HG03442 (cell line): ENCODE results near the gene MOK.

Experiments
- ATAC-seq: cut with Tn5 transposase; IDR thresholded peaks from one replicate; pipeline ENCODE4 v1.9.1; 2021; ENCODE audit warnings: mild to moderate bottlenecking, moderate library complexity; ENCODE audit not compliant: unreplicated experiment

MOK gene

GRCh38 chr14:102226356-102227125, 78.4 kb downstream of the MOK start:
- ATAC-seq: no peak

- ATAC-seq: no peak
Measured at GRCh38 chr14:102225936-102226335, 79.0 kb downstream of the MOK start.

- ATAC-seq: no peak
Measured at GRCh38 chr14:102225386-102225785, 79.6 kb downstream of the MOK start.

GRCh38 chr14:102223682-102224081, 81.3 kb downstream of the MOK start:
- ATAC-seq: no peak

GRCh38 chr14:102222751-102223150, 82.2 kb downstream of the MOK start:
- ATAC-seq: no peak

GRCh38 chr14:102222009-102222575, 82.9 kb downstream of the MOK start:
- ATAC-seq: no peak

- no peak for ATAC-seq
Measured at GRCh38 chr14:102221026-102221425, 83.9 kb downstream of the MOK start.

- ATAC-seq: peak; percentile 97
Measured at GRCh38 chr14:102220031-102220430, 84.9 kb downstream of the MOK start.

- no peak for ATAC-seq
Measured at GRCh38 chr14:102219316-102219715, 85.6 kb downstream of the MOK start.

- no peak for ATAC-seq
Measured at GRCh38 chr14:102218688-102219087, 86.3 kb downstream of the MOK start.

GRCh38 chr14:102217987-102218421, 87.0 kb downstream of the MOK start:
- no peak for ATAC-seq

- ATAC-seq: no peak
Measured at GRCh38 chr14:102217399-102217798, 87.6 kb downstream of the MOK start.

GRCh38 chr14:102215576-102216250, 89.3 kb downstream of the MOK start:
- no peak for ATAC-seq

- ATAC-seq: no peak
Measured at GRCh38 chr14:102215071-102215470, 89.9 kb downstream of the MOK start.

- ATAC-seq: no peak
Measured at GRCh38 chr14:102213984-102214658, 90.8 kb downstream of the MOK start.

GRCh38 chr14:102213470-102213869, 91.5 kb downstream of the MOK start:
- ATAC-seq: no peak

GRCh38 chr14:102212845-102213244, 92.1 kb downstream of the MOK start:
- no peak for ATAC-seq

- ATAC-seq: no peak
Measured at GRCh38 chr14:102212356-102212755, 92.6 kb downstream of the MOK start.

- ATAC-seq: no peak
Measured at GRCh38 chr14:102211240-102211639, 93.7 kb downstream of the MOK start.

- no peak for ATAC-seq
Measured at GRCh38 chr14:102210421-102211042, 94.4 kb downstream of the MOK start.
